NK-92 (cell line): ENCODE measurements around the gene HECTD4.
"Not testable (repeated sequence)": the region's sequence is repeated elsewhere in the genome, so short reads cannot be mapped to it uniquely, and the experiment has no call there.

Experiments
- DNase-seq: peaks from one replicate; lab custom pipeline; 2025; ENCODE audit not compliant: unreplicated experiment; lab: John Stamatoyannopoulos, UW

The HECTD4 gene

GRCh38 chr12:112359290-112359689 lies 22.9 kb downstream of the HECTD4 start:
- DNase-seq = no peak

- no peak for DNase-seq
Observed at GRCh38 chr12:112357214-112357613, 25.0 kb downstream of the HECTD4 start.

- DNase-seq = no peak
Observed at GRCh38 chr12:112354399-112354798, 27.8 kb downstream of the HECTD4 start.

GRCh38 chr12:112353393-112353792 lies 28.8 kb downstream of the HECTD4 start:
- DNase-seq = no peak

- no peak for DNase-seq
Observed at GRCh38 chr12:112352921-112353320, 29.3 kb downstream of the HECTD4 start.

- no peak for DNase-seq
Observed at GRCh38 chr12:112350593-112351592, 31.3 kb downstream of the HECTD4 start.

- DNase-seq = no peak
Observed at GRCh38 chr12:112349431-112349830, 32.8 kb downstream of the HECTD4 start.

- DNase-seq = not testable (repeated sequence)
Observed at GRCh38 chr12:112348926-112349325, 33.3 kb downstream of the HECTD4 start.

- no peak for DNase-seq
Observed at GRCh38 chr12:112347581-112347982, 34.6 kb downstream of the HECTD4 start.

GRCh38 chr12:112346194-112346593 lies 36.0 kb downstream of the HECTD4 start:
- DNase-seq = no peak

- DNase-seq = no peak
Observed at GRCh38 chr12:112344220-112344619, 38.0 kb downstream of the HECTD4 start.

- no peak for DNase-seq
Observed at GRCh38 chr12:112342587-112342986, 39.6 kb downstream of the HECTD4 start.

GRCh38 chr12:112341046-112341825 lies 41.0 kb downstream of the HECTD4 start:
- no peak for DNase-seq

GRCh38 chr12:112340230-112340629 lies 42.0 kb downstream of the HECTD4 start:
- DNase-seq = no peak

- DNase-seq = not testable (repeated sequence)
Observed at GRCh38 chr12:112334999-112335398, 47.2 kb downstream of the HECTD4 start.

GRCh38 chr12:112333019-112333418 lies 49.2 kb downstream of the HECTD4 start:
- no peak for DNase-seq

GRCh38 chr12:112331886-112332285 lies 50.3 kb downstream of the HECTD4 start:
- DNase-seq = no peak

- DNase-seq = no peak
Observed at GRCh38 chr12:112330706-112331105, 51.5 kb downstream of the HECTD4 start.

GRCh38 chr12:112328456-112329124 lies 53.6 kb downstream of the HECTD4 start:
- DNase-seq = no peak

GRCh38 chr12:112327209-112327938 lies 54.9 kb downstream of the HECTD4 start:
- no peak for DNase-seq
